HEK293 (cell line): ENCODE results near the gene HERC2.

Source experiments
- CTCF ChIA-PET: fragments of 350-600 bp; formaldehyde crosslinking; extraction: SDS; loops from one replicate; lab custom pipeline; 2021; ENCODE audit warnings: antibody characterized with exemption; lab: Yijun Ruan, JAX
- POLR2A ChIA-PET: fragments of 300-600 bp; formaldehyde crosslinking; extraction: SDS; loops from one replicate; lab custom pipeline; 2020; ENCODE audit warnings: antibody characterized with exemption, inconsistent platforms; lab: Yijun Ruan, JAX
- H3K27ac ChIP-seq: fragments of 200-500 bp; sonication (Bioruptor generic); 2 replicates; pipeline ENCODE4 v1.5.1; 2014; ENCODE audit warnings: low read depth, low read length, control low read depth, inconsistent platforms; ENCODE audit errors: extremely low read depth
- H3K36me3 ChIP-seq, 2 experiments: fragments of 200-500 bp in 1 of 2; sonication (Bioruptor generic) in 1 of 2; 1 replicate in 1 of 2; 2 replicates in 1 of 2; pipeline ENCODE4 v1.5.1; 2014 to 2017; ENCODE audit warnings: inconsistent platforms in 2 of 2, low read length in 2 of 2; ENCODE audit not compliant: control insufficient read depth in 2 of 2, insufficient read depth in 1 of 2
- H3K4me1 ChIP-seq: fragments of 200-500 bp; sonication (Bioruptor generic); 2 replicates; pipeline ENCODE4 v1.5.1; 2014; ENCODE audit warnings: mild to moderate bottlenecking, low read length, inconsistent platforms; ENCODE audit not compliant: control insufficient read depth, insufficient read depth
- H3K4me3 ChIP-seq: 2 replicates; pipeline ENCODE4 v1.5.1; 2011; ENCODE audit warnings: low read depth, mild to moderate bottlenecking, control low read depth, low read length, moderate library complexity
- H3K9me3 ChIP-seq: fragments of 200-500 bp; sonication (Bioruptor generic); 2 replicates; pipeline ENCODE4 v1.5.1; 2014; ENCODE audit warnings: low read depth, low read length, inconsistent platforms; ENCODE audit not compliant: control insufficient read depth, insufficient read depth
- ATF2 ChIP-seq: fragments of 450-650 bp; formaldehyde crosslinking; IDR thresholded peaks from 2 replicates; pipeline ENCODE4 v1.5.1; 2016; ENCODE audit warnings: missing biosample characterization, missing genetic modification characterization, low read depth
- GFI1B ChIP-seq: fragments of 450-650 bp; formaldehyde crosslinking; IDR thresholded peaks from 2 replicates; pipeline ENCODE4 v1.5.1; 2016; ENCODE audit warnings: missing biosample characterization, missing genetic modification characterization
- HOXA7 ChIP-seq: sonication (generic); formaldehyde crosslinking; IDR thresholded peaks from 2 replicates; pipeline ENCODE4 v1.8.1; 2022; ENCODE audit warnings: missing genetic modification reagents, borderline replicate concordance
- KLF8 ChIP-seq: fragments of 450-650 bp; formaldehyde crosslinking; IDR thresholded peaks from 2 replicates; pipeline ENCODE4 v1.5.1; 2016; ENCODE audit warnings: missing biosample characterization, missing genetic modification characterization
- PRDM10 ChIP-seq: fragments of 450-650 bp; formaldehyde crosslinking; IDR thresholded peaks from 2 replicates; pipeline ENCODE4 v1.5.1; 2016; ENCODE audit warnings: missing biosample characterization, missing genetic modification characterization
- ZBTB7A ChIP-seq: fragments of 450-650 bp; formaldehyde crosslinking; IDR thresholded peaks from 2 replicates; pipeline ENCODE4 v1.5.1; 2016; ENCODE audit warnings: low read depth, missing biosample characterization, missing genetic modification characterization
- ZNF148 ChIP-seq: fragments of 450-650 bp; formaldehyde crosslinking; IDR thresholded peaks from 2 replicates; pipeline ENCODE4 v1.5.0; 2017; ENCODE audit warnings: missing biosample characterization, missing genetic modification characterization, borderline replicate concordance
- ZNF23 ChIP-seq: fragments of 450-650 bp; formaldehyde crosslinking; IDR thresholded peaks from 2 replicates; pipeline ENCODE4 v1.5.1; 2016; ENCODE audit warnings: missing biosample characterization, missing genetic modification characterization, borderline replicate concordance
- ZNF280C ChIP-seq: fragments of 450-650 bp; formaldehyde crosslinking; IDR thresholded peaks from 2 replicates; pipeline ENCODE4 v1.5.1; 2016; ENCODE audit warnings: missing biosample characterization, missing genetic modification characterization
- ZNF423 ChIP-seq: fragments of 450-650 bp; formaldehyde crosslinking; IDR thresholded peaks from 2 replicates; pipeline ENCODE4 v1.5.1; 2016; ENCODE audit warnings: missing biosample characterization, missing genetic modification characterization
- ZNF529 ChIP-seq: fragments of 450-650 bp; formaldehyde crosslinking; IDR thresholded peaks from 2 replicates; pipeline ENCODE4 v1.5.1; 2017; ENCODE audit warnings: missing genetic modification characterization, missing biosample characterization; ENCODE audit not compliant: insufficient replicate concordance
- ZNF549 ChIP-seq: fragments of 450-650 bp; IDR thresholded peaks from 2 replicates; pipeline ENCODE4 v1.5.1; 2018; ENCODE audit warnings: missing biosample characterization, missing genetic modification characterization, mild to moderate bottlenecking, inconsistent platforms, moderate library complexity
- ZNF626 ChIP-seq: fragments of 450-650 bp; sonication (Bioruptor Pico); formaldehyde crosslinking; IDR thresholded peaks from 2 replicates; pipeline ENCODE4 v1.5.1; 2018; ENCODE audit warnings: missing biosample characterization, missing genetic modification characterization, inconsistent platforms

HERC2 gene

GRCh38 chr15:28262438-28262837, 59.5 kb downstream of the HERC2 start (continued):
- 0 out of 2 replicates have a peak, but pooled peaks have one; percentile 17 for TF ChIP-seq ATF2 (tag by site-specific recombination)

DNA sequence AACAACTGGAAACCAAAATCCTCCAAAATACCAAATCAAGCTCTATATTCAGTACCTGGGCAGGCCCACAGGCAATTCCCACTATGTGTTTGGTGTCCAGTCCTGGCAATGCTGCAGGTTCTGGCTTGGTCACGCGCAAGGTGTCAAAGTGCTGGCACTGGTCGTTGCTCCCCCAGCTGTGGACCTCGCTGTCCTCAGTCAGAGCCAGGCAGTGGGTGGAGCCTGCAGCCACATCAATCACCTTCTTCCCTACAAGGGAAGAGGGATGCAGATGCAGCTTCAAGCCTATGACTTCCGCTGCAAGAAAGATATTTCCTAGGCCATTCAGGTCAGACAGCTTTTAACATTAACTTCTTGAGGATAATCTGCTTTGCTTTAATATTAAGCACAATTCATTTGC, 61.3 kb downstream of the HERC2 start:
- H3K27ac ChIP-seq = no peak overlapping the region
- no peak overlapping the region for H3K4me3 ChIP-seq
- POLR2A ChIA-PET = no interaction called here
- no peak for TF ChIP-seq ZNF280C (tag by site-specific recombination)
- no peak for TF ChIP-seq HOXA7 (CRISPR knock-in tag)
- no peak for TF ChIP-seq ZNF626 (tag by site-specific recombination)
- TF ChIP-seq KLF8 = no peak
- no peak for TF ChIP-seq ZNF148 (tag by site-specific recombination)
- no peak for TF ChIP-seq PRDM10 (tag by site-specific recombination)
- no peak for TF ChIP-seq ZNF529 (tag by site-specific recombination)
- no peak for TF ChIP-seq ZBTB7A (tag by site-specific recombination)
- no peak for TF ChIP-seq ZNF23 (tag by site-specific recombination)
- no peak for TF ChIP-seq GFI1B
- TF ChIP-seq ZNF549 (tag by site-specific recombination) = no peak
- H3K4me1 ChIP-seq = no peaks in the 10 kb centered on the region
- H3K9me3 ChIP-seq = no peaks in the 10 kb centered on the region
- H3K36me3 ChIP-seq = peaks cover 0 to 54% of the 10 kb centered on the region in 2 experiments; a peak in 2 of 3 replicates
- CTCF ChIA-PET = no interaction called here

DNA sequence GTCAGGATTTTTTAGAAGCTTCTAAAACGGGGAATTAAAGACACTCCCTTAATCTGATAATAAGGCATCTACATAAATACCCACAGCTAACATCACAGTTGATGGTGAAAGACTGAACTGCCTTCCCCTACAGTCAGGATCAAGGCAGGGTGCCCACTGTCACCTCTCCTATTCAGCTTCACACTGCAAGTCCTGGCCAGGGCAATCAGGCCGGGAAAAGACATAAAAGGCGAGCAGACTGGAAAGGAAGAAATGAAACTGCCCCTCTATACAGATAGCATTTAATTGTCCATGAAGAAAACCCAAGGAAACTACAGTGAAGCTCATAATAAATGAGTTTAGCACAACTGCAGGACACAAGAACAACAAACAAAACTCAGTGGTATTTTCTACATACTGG, 61.7 kb downstream of the HERC2 start:
- TF ChIP-seq ZNF423 (tag by site-specific recombination) = no peak
- Histone ChIP-seq H3K36me3 (peaks cover 0 to 53% of the 10 kb centered on the region in 2 experiments; a peak in 2 of 3 replicates), H3K4me3 (no peak overlapping the region), H3K9me3 (no peaks in the 10 kb centered on the region), H3K4me1 (no peaks in the 10 kb centered on the region), H3K27ac (no peak overlapping the region)
- CTCF ChIA-PET = no interaction called here
- POLR2A ChIA-PET = no interaction called here
